GM18508 (cell line): ENCODE data around the gene COL5A1.

Source experiments
- ATAC-seq: cut with Tn5 transposase; IDR thresholded peaks from one replicate; pipeline ENCODE4 v1.9.1; 2021; ENCODE audit warnings: moderate number of reproducible peaks; ENCODE audit not compliant: insufficient read depth, unreplicated experiment

COL5A1 gene

DNA sequence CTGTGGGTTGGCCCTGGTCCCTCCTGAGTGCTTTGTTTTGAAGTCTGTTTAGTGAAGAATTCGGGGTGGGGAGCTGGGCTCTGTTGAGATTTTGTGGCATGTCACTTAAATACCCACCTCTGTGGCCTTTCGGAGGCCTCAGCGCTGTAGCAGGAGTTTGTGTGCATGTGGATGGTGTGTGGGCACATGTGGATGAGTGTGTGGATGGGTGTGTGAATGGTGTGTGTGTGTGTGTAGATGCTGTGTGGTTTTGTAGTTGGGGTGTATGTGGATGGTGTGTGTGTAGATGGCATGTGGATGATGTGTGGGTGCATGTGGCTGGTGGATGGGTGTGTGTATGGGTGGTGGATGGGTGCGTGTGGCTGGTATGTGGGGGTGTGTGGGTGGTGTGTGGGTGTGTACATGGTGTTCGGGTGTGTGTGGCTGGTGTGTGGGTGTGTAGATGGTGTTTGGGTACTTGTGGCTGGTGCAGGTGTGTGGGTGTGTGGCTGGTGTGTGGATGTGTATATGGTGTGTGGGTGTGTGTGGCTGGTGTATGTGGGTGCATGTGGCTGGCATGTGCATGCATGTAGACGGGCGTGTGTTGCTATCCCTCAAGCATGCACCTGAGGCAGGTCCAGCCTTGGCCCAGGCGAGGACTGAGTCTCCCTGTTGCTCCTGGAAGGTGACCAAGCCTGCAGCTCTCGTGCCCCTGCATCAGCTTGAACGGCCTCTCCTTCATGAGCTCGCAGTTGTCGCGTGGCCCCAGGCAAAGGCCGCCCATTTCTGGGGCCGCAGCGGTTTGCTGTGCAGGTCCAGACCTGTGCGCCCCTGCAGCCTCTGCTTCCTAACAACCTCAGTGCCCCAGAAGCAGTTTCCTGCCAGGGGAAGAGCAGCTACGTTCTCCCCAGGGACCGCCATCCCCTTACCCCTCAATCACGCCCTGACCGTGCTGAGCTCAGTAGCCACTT, 185.0 kb downstream of the COL5A1 start:
- ATAC-seq = no peak

DNA sequence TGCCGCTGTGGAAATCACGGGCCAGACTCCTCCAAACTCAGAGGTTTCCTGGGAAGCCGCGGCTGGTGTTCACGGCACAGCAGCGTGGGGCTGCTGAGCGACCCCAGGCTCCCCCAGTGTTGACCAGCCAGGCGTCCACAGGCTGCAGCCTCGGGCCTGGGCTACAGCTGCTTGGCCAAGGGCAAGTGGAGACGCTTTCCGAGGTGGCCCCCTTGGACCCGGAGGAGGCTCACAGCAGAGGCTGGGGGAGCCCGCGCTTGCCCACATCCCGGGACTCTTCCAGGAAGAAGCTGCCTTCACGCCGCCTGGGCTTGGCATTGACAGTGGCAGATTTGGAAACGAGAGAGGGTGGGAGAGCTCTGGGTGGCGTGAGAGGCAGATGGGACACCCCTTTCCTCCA, 186.0 kb downstream of the COL5A1 start:
- ATAC-seq = no peak

DNA sequence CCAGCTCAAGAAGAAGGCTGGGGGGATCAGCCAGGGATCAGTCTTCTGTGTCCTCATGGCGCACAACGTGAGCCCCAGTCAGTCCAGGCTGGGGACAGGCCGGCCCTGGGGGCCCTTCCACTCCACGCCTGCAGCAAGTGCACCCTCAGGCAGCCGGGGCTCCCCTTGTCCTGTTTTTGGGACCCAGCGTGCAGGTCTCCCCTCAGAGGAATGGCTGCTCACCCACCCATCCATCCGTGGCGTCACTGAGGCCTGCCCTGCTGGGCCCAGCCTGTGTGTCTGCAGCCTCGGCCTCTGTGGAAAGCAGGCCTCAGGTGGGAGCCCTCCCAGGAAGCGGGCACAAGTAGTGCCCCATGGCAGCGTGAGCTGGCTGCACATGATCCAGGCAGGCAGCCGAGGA, 186.4 kb downstream of the COL5A1 start:
- no peak for ATAC-seq

DNA sequence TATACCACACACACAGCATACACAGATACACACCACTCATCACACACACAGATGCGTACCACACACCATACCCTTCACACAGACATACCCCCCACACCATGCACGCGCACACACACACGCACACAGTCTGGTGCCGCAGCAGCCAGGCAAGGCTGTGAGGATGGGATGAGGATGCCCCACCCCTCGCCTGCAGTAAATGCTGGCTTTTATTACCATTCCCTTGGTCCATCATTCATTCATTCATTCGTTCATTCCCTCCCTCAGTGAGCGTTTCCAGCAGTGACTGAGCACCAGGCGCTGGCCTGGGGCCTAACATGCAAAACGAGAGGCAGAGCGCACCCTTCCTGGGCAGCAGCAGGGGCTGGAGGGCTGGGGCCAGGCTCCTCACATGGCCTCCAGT, 187.3 kb downstream of the COL5A1 start:
- ATAC-seq = no peak

DNA sequence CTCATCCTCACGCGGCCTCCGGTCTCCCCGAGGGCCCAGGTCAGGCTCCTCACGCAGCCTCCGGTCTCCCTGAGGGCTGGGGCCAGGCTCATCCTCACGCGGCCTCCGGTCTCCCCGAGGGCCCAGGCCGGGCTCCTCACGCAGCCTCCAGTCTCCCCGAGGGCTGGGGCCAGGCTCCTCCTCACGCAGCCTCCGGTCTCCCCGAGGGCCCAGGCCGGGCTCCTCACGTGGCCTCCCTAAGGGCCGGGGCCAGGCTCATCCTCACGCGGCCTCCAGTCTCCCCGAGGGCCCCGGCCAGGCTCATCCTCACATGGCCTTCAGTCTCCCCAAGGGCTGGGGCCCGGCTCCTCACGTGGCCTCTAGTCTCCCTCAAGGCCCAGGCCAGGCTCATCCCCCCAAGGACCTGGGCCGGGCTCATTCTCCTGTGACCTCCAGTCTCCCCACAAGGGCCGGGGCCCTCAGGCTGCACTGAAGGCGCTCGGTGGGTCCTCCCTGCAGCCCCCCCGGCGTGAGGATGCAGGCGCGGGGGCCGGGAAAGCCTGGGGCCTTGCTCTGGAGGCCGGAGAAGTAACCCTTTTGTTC, 187.8 kb downstream of the COL5A1 start:
- ATAC-seq = no peak

DNA sequence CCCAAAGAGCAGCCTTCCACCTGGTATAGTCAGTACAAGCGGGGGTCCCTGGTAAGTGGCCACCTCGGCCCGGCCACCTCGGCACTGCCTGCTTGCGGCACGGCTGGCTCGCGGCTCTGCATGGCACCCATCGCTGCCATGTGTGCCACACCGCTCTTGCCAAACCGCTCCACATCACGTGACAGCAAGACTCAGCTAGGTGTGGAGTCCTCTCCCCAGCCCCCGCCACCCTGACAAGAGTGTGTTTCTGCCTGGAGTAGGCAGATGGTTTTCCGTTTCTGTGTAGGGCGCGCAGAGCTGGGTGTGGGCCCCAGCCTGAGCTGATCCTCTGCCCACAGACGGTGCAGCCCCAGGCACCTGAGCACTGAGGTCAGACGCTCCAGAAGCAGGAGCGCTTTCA, 188.5 kb downstream of the COL5A1 start:
- ATAC-seq = no peak

DNA sequence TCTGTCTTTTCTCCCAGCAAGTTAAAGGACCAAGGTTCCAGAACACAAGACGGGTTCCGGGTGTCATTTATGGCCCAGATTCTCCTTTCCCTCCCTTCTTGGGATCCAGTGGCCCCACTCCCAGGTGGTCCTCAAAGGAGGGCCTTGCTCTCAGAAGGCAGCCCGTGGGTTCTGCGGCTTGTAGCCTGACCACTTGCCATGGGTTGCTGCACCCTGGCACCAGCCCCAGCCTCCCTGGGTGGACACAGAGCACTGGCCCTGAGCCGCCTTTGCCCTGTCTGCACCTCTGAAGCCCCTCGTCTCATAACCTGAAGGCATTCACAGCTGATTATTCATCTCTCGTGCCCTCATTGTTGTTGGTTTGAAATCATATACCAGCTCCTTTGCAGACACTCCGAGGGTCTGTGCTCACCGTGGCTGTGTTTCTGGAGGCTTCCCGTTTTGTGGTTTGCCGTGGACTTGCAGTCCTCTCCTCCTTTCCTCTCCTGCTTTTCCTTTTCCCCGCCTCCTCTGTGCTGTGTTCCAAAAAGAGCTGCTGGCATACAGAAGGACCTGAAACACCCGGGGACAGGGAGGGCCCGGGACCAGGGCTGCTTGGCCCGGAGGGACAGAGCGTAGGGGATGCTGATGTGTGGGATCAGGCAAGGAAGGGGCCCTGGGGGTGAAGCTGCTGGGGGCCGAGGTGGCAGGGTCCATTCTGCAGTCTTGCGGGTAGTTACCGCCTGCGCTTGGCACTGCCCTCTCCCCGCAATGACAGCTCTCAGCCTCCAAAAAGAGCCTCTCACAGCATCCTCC, 189.5 kb downstream of the COL5A1 start:
- ATAC-seq = no peak

DNA sequence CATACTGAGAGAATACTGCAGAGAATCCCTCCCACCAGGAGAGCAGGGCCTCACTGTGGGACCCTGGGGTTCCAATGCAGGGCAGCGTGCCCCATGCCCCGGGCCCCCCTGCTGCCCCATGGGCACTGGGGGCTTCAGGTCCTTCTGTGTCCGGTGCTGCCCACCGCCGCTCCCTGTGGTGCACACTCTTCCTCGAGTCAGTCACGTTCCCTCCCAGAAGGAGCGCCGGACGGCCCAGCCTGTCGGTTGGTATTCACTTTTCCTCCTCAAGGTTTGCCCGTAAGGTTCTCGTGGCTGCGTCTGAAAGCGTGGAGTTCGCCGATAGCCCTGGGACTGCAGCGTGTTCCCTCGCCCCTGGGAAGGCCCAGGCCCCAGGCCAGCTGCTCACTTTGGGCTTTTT, 190.9 kb downstream of the COL5A1 start:
- no peak for ATAC-seq

DNA sequence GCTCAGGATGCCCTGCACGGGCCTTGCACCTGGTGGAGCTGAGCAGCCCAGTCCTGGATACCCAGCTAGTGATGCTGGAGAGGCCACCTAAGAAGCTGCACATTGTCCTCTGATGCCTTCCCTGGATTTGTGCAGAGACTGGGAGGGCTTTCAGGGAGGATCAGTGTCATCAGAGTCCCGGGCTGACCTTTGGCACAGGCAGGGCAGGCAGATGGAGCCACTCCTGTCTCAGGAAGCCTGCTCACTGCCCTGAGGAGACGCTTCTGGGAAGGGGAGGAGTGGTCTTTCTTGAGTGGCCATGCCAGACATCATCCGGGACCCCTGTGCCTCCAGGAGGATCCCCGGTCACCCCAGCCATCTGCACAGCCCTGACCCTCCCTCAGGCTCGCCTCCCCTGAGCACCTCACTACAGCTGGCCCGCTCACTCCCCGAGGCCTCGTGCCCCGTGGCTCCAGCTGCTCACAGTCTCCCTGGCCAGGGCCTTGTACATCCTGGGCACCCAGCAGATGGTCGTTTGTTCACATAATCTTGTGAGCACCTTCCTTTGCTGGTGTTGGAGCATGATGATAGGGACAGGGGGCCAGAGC, 191.8 kb downstream of the COL5A1 start:
- ATAC-seq = no peak

DNA sequence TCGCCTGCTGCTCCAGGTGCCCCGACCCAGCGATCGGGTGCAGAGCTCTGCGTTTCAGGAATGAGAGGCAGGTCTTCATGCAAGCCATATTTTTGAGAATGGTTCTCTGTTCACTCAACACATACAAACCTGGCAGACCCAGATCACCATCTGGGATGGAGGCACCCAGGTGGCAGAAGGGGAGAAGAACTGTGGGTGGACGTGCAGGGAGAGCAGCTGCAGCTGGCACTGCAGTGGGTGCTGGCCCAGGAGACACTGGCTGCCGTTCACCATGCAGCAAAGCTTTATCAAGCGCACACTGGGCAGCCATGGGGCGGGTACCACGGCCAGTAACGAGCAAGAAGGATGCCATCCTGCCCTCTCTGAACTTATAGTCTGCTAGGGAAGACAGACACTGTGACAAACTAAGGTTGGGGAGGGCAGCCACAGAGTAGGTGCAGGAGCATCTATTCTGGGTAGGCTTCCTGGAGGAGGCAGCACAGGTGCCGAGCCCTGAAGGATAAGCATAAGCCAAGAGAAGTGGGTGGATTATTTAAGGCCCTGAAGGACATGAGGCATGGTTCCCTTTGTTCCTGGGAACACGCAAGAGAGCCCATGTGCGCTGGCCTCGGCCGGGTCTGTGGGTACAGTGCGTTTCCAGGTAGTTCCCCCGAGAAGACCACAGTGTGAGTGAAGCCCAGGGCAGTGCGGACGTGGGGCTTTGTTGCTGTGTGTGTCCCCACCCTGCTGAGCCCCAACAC, 192.8 kb downstream of the COL5A1 start:
- no peak for ATAC-seq

DNA sequence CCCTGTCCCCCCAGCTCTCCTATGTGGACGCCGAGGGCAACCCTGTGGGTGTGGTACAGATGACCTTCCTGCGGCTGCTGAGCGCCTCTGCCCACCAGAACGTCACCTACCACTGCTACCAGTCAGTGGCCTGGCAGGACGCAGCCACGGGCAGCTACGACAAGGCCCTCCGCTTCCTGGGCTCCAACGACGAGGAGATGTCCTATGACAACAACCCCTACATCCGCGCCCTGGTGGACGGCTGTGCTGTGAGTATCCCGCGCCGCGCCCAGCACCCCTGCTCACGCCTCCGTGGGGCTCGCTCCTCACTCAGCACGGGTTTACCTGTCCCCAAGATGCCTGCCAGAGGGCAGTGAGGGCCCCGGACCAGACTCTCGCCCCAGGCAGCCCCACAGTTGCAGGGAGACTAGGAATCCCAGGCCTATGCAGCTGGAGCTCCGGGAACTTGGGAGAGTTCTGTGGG, 193.4 kb downstream of the COL5A1 start:
- ATAC-seq = no peak

DNA sequence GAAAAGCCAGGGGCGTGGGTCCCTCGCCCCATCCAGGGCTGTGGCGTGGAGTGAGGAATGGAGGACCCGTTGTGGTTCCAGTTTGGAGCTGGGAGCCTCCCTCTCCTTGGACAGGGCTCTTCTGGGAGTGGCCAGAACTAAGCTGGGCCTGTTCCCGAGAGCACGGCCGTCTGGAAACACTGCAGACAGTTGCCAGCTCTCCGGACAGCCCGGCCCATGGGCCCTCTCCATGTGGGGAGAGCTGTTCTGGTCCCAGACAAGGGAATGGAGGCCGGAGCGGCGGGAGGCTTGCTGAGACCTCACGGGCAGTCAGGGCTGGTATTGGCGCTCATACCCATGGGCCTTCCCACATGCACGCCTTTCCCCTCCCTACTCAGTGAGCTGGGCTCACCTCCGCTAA, 193.8 kb downstream of the COL5A1 start:
- ATAC-seq = no peak

DNA sequence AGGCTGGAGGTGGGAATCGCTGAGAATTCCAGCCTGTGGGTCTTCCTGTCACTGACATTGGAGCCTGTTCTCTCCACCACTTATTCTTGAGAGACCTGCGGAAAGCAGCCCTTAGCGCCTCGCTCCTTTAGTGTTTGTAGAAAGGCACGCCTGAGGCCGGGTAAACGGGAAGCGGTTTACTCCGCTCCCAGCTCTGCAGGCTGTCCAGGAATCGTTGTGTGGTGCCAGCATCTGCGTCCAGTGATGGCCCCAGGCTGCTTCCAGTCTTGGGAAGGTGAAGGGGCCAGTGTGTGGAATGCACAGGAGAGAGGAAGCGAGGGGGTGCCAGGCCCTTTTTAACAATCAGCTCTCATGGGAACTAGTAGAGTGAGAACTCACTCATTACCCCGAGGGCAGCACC, 194.4 kb downstream of the COL5A1 start:
- ATAC-seq = no peak

DNA sequence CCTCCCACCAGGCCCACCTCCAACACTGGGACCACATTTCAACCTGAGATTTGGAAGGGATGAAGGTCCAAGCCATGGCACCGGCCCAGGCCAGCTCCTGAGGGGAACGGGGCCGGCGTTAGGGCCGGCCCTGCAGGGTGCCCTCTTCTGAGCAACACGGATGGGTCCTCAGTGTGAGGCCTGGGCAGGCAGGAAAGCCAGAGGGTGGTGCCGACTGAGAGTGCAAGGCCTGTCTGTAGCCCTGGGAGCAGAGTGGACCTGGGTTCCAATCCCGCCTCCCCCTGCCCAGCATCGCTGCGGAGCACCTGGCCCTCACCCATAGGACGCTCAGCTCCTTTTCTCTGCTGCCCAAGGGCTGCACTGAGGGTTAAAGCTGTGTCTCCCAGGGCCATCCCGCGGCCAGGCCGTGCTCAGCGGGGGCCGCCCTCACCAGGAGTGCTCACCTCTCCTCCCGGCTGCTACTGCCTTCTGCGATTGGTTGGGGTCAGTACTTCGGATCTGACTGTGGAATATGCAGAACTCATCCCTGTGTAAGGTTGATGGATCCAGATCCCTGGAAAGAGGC, 194.9 kb downstream of the COL5A1 start:
- ATAC-seq = no peak

DNA sequence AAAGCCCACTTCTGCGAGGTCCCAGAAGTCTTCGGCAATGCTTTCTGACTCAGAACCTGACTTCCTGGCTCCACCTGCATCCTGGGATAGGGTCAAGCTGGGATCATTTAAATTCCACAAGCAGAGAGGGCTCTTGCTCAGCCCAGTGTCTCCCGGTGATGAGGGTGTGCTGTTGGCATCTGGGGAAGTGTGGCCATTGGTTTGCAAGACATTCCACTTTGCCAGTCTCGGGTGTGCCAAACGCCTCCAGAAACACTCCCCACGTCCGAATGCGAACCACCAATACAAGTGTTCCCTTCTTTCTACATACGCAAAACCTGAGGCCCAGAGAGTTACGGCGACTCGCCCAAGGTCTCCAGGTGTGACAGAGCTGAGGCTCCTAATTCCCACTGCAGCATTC, 195.9 kb downstream of the COL5A1 start:
- ATAC-seq = no peak

DNA sequence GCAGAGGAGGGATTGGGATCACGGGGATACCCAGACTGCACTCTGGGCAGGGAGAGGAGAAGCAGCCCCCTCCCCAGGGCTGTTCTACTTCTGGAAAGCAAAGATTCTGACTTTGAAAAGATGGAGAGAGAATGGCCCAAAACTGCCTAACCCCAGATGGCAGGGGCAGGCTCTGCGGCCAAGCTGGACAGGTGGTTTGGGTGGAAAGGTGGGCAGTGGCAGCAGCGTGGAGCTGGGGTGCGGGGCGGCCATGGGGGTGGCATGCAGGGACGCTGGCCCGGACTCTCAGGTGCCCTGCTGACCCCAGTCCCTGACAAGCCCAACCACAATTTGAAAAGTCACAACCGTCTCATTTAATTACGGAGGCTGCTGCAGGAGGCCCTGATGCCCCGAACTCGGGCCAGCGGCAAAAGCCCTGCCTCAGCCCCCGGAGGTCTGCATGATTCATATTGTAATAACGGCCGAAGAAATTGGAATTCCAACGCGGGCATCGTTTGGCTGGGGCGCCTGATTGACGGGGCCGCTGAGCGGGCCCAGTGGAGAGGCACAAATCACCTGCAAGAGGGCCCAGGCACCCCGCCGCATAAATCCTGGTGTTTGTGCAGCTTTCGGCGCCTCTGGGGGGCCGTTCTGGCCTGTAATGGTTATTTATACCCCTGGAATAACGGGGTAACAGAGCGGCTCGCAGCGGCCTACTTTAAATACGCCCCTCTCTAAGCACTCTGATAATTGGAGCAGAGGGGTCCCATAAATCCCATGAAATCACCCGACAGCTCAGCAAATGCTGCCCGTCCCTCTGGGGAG, 197.2 kb downstream of the COL5A1 start:
- no peak for ATAC-seq

DNA sequence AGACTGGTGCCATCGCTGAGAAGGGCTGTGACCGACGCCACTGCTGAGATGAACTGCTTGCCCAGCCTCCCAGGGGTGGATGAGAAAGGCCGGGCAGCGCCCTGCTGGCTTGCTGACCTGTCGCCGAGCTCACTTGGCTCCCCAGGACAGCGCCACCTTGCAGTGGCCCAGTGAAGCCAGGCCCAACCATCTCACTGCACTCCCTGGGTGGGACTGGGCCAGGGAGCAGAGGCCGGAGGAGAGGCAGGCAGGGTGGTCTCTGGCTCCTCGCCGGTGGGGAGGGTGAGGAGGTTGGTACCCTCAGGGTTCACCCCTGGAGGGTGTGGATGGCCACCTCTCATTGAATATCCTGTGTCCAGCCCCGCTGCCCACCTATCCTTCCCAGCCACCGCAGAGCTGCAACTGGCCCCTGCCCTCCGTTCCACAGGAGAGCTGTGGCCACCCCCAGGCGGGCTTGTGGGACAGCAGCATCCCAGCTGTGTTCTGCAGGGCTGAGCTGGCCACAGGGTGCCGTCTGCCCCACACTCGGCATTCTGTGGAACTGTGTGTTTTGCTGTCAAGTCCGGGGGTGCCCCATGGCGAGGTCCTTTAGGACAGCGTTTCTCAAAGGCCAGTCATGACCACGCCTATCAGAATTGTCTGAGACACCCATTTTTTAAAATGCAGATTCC, 198.0 kb downstream of the COL5A1 start:
- no peak for ATAC-seq

DNA sequence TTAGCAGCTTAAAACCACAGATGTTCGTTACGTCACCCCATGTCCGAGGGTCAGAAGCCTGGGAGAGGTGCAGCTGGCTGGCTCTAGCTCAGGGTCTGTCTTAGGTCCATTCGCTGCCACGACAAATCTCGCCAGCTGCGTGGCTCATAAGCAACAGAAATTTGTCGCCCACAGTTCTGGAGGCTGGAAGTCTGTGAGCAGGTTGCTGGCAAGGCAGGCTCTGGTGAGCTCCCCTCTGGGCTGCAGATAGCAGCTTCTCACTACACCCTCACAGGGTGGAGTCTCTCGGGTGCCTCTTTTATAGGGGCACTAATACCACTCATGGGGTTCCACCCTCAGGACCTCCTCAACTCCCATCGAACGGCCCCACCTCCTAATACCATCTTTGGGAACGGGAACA, 198.9 kb downstream of the COL5A1 start:
- ATAC-seq = no peak
